ENCODE results near the gene SKI. TPM values are rescaled to one million over a fixed set of nuclear protein-coding genes. Genes with fewer than 3 reads are reported as not detected.
A peak's percentile ranks its signal among the peaks of the same experiment; 100 is the strongest.

The SKI gene
- total RNA-seq, 2 donors from 2014 or later: 65.4 to 79.2 TPM

DNA sequence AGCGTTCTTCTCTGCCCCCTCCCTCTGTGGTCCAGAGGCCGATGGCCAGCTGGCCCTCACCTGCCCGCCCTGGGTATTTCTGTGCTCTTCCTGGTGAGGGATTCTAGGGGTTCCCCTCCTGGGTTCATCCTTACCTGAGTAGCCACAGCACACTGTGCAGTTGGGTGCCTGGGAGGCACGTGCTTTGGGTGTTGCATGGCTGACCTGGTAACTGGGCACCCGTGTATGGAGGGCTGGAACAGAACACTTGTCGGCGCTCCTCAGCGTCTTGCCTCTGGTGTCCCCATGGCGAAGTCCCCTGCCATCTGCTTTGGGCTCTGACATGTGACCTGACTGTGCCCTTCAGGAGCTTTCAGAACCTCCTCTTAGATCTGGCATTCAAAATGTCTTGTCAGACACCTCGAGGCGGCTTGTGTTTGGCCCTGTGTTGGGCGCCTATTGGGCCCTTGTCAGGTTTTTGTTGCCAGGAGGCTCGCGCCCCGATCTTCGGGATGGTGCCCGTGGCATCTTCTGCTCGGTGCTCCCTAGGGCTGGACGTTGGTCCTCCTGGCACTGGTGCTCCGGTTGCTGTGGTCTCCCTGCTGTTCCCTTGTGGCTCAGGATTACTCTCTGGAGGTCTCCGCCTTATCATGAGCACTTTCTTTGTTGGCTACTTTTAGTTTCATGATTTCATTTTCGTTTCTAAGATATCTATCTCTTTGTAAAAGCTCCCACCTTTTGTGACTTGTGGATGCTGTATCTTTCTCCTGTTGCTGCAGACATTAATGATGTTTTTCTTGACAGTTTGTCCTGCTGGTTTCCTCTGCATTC, 28.5 kb downstream of the SKI start:
- peaks cover 3% of the 10 kb centered on the region for H3K9me3 Mint-ChIP-seq
- no peak overlapping the region for H3K4me3 Mint-ChIP-seq
- TF ChIP-seq, protein P1, sequence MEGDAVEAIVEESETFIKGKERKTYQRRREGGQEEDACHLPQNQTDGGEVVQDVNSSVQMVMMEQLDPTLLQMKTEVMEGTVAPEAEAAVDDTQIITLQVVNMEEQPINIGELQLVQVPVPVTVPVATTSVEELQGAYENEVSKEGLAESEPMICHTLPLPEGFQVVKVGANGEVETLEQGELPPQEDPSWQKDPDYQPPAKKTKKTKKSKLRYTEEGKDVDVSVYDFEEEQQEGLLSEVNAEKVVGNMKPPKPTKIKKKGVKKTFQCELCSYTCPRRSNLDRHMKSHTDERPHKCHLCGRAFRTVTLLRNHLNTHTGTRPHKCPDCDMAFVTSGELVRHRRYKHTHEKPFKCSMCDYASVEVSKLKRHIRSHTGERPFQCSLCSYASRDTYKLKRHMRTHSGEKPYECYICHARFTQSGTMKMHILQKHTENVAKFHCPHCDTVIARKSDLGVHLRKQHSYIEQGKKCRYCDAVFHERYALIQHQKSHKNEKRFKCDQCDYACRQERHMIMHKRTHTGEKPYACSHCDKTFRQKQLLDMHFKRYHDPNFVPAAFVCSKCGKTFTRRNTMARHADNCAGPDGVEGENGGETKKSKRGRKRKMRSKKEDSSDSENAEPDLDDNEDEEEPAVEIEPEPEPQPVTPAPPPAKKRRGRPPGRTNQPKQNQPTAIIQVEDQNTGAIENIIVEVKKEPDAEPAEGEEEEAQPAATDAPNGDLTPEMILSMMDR (conservative IDR thresholded peaks at IDR 0.05): no peak
- no peaks in the 10 kb centered on the region for H3K27me3 Mint-ChIP-seq (ENCODE audit: insufficient read depth)
- peaks cover 16% of the 10 kb centered on the region for H3K4me1 Mint-ChIP-seq
- no peak overlapping the region for H3K9ac ChIP-seq (ENCODE audit: extremely low read depth, low read length, poor library complexity, severe bottlenecking)
- no peaks in the 10 kb centered on the region for H3K27me3 ChIP-seq (ENCODE audit: control insufficient read depth, insufficient read depth, low read length, poor library complexity, severe bottlenecking)
- no peaks in the 10 kb centered on the region for H3K4me1 ChIP-seq (ENCODE audit: control insufficient read depth, insufficient read depth, low read length)
- peak overlapping the region; percentile 52 for H3K27ac ChIP-seq (ENCODE audit: low read depth, low read length)
- H3K36me3 ChIP-seq (ENCODE audit: control insufficient read depth, insufficient read depth, low read length): peaks cover 12% of the 10 kb centered on the region
- peaks cover 3% of the 10 kb centered on the region for H3K36me3 Mint-ChIP-seq (ENCODE audit: low read depth)
- H3K27ac Mint-ChIP-seq: peak overlapping the region; percentile 8
- WGBS, 2 experiments (ENCODE audit: insufficient coverage in 1 of 2, insufficient read length in 1 of 2): 96 to 99% methylated on average over 15 to 22 of the region's 22 CpGs
- H3K9me3 ChIP-seq (ENCODE audit: control insufficient read depth, low read length): peaks cover 11% of the 10 kb centered on the region
- H3K4me3 ChIP-seq (ENCODE audit: low read length): no peak overlapping the region
- no peak for DNase-seq

DNA sequence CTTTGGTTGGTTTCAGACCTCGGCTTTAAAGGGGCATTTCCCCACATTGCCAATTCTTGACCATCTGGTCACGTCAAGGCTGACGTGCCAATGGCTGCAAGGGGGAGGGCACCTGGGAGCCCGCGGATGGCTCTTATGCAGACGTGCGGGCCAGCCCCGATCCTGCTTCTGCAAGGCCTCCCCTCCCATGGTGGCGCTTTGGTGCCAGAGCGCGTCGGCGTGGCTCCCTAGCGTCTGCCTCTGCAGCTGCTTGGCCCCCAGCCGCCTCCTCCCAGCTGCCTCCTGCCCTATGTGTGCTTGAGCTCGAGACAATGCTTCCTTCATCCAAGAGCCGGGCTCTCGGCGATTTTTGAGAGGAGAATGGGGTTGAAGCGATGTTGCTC, 29.1 kb downstream of the SKI start:
- H3K36me3 Mint-ChIP-seq (ENCODE audit: low read depth): peaks cover 3% of the 10 kb centered on the region
- H3K4me3 Mint-ChIP-seq: no peak overlapping the region
- DNase-seq: no peak
- no peak overlapping the region for H3K4me3 ChIP-seq (ENCODE audit: low read length)
- TF ChIP-seq, protein P1 (conservative IDR thresholded peaks at IDR 0.05): no peak
- H3K27ac ChIP-seq (ENCODE audit: low read depth, low read length): no peak overlapping the region
- H3K9me3 ChIP-seq (ENCODE audit: control insufficient read depth, low read length): peaks cover 11% of the 10 kb centered on the region
- H3K9me3 Mint-ChIP-seq: peaks cover 3% of the 10 kb centered on the region
- H3K4me1 ChIP-seq (ENCODE audit: control insufficient read depth, insufficient read depth, low read length): no peaks in the 10 kb centered on the region
- no peaks in the 10 kb centered on the region for H3K27me3 ChIP-seq (ENCODE audit: control insufficient read depth, insufficient read depth, low read length, poor library complexity, severe bottlenecking)
- peak overlapping the region; percentile 8 for H3K27ac Mint-ChIP-seq
- H3K4me1 Mint-ChIP-seq: peaks cover 16% of the 10 kb centered on the region
- 79 to 91% methylated on average over 6 to 20 of the region's 20 CpGs for WGBS, 2 experiments (ENCODE audit: insufficient coverage in 1 of 2, insufficient read length in 1 of 2)
- H3K27me3 Mint-ChIP-seq (ENCODE audit: insufficient read depth): no peaks in the 10 kb centered on the region
- peaks cover 12% of the 10 kb centered on the region for H3K36me3 ChIP-seq (ENCODE audit: control insufficient read depth, insufficient read depth, low read length)
- no peak overlapping the region for H3K9ac ChIP-seq (ENCODE audit: extremely low read depth, low read length, poor library complexity, severe bottlenecking)

DNA sequence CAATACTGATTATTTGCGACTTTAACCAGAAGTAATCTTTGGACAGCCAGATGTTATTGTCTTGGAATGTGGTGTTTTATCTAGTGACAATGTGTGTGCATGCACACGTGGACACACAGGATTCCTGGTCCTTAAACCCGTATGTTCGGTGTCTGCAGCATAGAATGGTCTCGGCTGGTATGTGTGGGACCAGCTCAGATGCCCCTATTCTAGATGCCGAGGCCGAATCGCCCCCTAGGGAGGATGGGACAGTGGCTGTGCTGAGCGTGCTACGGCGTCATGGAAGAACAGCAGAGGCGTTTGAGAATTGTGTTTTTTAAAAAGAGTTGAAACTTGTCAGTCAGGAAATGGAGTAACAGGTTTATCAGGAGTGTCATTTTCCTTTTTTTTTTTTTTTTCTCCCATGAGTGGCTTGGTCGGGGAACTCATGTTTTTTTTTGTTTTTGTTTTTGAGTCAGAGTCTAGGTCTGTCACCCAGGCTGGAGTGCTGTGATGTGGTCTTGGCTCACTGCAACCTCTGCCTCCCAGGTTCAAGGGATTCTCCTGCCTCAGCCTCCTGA, 30.1 kb downstream of the SKI start:
- Mint-ChIP-seq H3K9me3 (peaks cover 3% of the 10 kb centered on the region), H3K27me3 (ENCODE audit: insufficient read depth) (no peaks in the 10 kb centered on the region), H3K4me3 (no peak overlapping the region), H3K27ac (peak overlapping the region; percentile 74), H3K4me1 (peaks cover 16% of the 10 kb centered on the region), H3K36me3 (ENCODE audit: low read depth) (peaks cover 3% of the 10 kb centered on the region)
- Histone ChIP-seq H3K9ac (ENCODE audit: extremely low read depth, low read length, poor library complexity, severe bottlenecking) (no peak overlapping the region), H3K27ac (ENCODE audit: low read depth, low read length) (no peak overlapping the region), H3K9me3 (ENCODE audit: control insufficient read depth, low read length) (peaks cover 11% of the 10 kb centered on the region), H3K4me3 (ENCODE audit: low read length) (no peak overlapping the region), H3K27me3 (ENCODE audit: control insufficient read depth, insufficient read depth, low read length, poor library complexity, severe bottlenecking) (no peaks in the 10 kb centered on the region), H3K36me3 (ENCODE audit: control insufficient read depth, insufficient read depth, low read length) (peaks cover 11% of the 10 kb centered on the region), H3K4me1 (ENCODE audit: control insufficient read depth, insufficient read depth, low read length) (no peaks in the 10 kb centered on the region)
- TF ChIP-seq, protein P1 (conservative IDR thresholded peaks at IDR 0.05): no peak
- 92 to 97% methylated on average over 12 to 13 of the region's 13 CpGs for WGBS, 2 experiments (ENCODE audit: insufficient coverage in 1 of 2, insufficient read length in 1 of 2)
- DNase-seq: no peak

Measured in endodermal cell (in vitro differentiated cells).